ENCODE data around the gene CDK12. TPM values are rescaled to one million over a fixed set of nuclear protein-coding genes. Genes with fewer than 3 reads are reported as not detected.

CDK12 gene
- polyA plus RNA-seq, 1 of the 3 experiments (the other 2 are of a cell fraction), result 11.6 TPM

GRCh38 chr17:39540611-39541010, 79.3 kb downstream of the CDK12 start:
- no peaks in the 10 kb centered on the region for H3K4me1 ChIP-seq (ENCODE audit: control insufficient read depth in 1 of 2, insufficient read depth in 2 of 2, low read depth in 1 of 2, low read length in 1 of 2)
- no peak overlapping the region for H3K9ac ChIP-seq
- H3K27me3 ChIP-seq (ENCODE audit: insufficient read depth), result no peaks in the 10 kb centered on the region
- peaks cover 0 to 1% of the 10 kb centered on the region in 2 experiments for H3K36me3 ChIP-seq (replicated peaks in 1 of 2; ENCODE audit: control insufficient read depth in 1 of 2, insufficient read depth in 2 of 2, low read length in 1 of 2)
- no peak overlapping the region for H3K4me3 ChIP-seq (ENCODE audit: low read depth in 2 of 2, low read length in 1 of 2)
- H2AFZ ChIP-seq (ENCODE audit: low read depth), result no peak overlapping the region
- POLR2A ChIA-PET, result no interaction called here
- TF ChIP-seq GATA2 (CRISPR knock-in tag; IDR thresholded peaks at IDR 0.05) (no peak), EZH2phosphoT487 (IDR thresholded peaks at IDR 0.05; ENCODE audit: borderline replicate concordance, low read depth) (no peak), RAD21 (IDR thresholded peaks at IDR 0.05; ENCODE audit: low read length) (no peak)
- TF ChIP-seq, protein P1, sequence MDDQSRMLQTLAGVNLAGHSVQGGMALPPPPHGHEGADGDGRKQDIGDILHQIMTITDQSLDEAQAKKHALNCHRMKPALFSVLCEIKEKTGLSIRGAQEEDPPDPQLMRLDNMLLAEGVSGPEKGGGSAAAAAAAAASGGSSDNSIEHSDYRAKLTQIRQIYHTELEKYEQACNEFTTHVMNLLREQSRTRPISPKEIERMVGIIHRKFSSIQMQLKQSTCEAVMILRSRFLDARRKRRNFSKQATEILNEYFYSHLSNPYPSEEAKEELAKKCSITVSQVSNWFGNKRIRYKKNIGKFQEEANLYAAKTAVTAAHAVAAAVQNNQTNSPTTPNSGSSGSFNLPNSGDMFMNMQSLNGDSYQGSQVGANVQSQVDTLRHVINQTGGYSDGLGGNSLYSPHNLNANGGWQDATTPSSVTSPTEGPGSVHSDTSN (IDR thresholded peaks at IDR 0.05), result no peak
- no peaks in the 10 kb centered on the region for H3K79me2 ChIP-seq (ENCODE audit: insufficient read depth)
- CTCF ChIA-PET, result interaction anchor here (0.9 to 4.0 kb wide), 7 partner anchors 8 to 82 kb away, joined by 3 to 15 read pairs (median 7); no protein-coding TSS in a partner anchor
- no peaks in the 10 kb centered on the region for H3F3A ChIP-seq (replicated peaks; ENCODE audit: insufficient read depth)
- H3K9me3 ChIP-seq, result no peaks in the 10 kb centered on the region
- H3K4me2 ChIP-seq, result no peak overlapping the region
- no peaks in the 10 kb centered on the region for H4K20me1 ChIP-seq (ENCODE audit: insufficient read depth)
- DNase-seq, result no peak
- H3K27ac ChIP-seq (ENCODE audit: low read depth in 2 of 2, low read length in 1 of 2), result no peak overlapping the region
- WGBS (ENCODE audit: low lambda C conversion rate), result 98% methylated on average over 9 of the region's 9 CpGs
- no peaks in the 10 kb centered on the region for H3K9me2 ChIP-seq

DNA sequence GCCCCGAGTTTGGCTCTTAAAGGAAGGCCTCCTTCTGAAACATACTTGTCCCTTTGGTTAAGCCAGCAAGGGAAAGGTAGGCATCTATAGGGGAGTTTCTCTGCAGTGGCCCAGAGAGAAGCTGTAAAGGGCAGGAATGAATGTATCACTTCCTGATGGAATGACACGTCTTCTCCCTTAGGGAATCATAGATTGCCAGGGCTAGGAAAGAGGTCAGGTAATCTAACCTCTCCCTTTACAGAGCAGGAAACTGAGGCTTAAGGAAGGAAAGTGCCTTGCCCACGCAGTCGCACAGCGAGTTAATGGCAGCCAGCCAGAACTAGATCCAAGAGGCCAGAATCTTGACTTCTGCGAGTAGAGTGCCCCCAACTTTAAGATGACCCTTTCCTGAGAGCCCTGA, 80.4 kb downstream of the CDK12 start:
- 77% methylated on average over 6 of the region's 6 CpGs for WGBS (ENCODE audit: low lambda C conversion rate)
- H4K20me1 ChIP-seq (ENCODE audit: insufficient read depth), result no peaks in the 10 kb centered on the region
- H3K4me2 ChIP-seq, result no peak overlapping the region
- H3K4me3 ChIP-seq (ENCODE audit: low read depth in 2 of 2, low read length in 1 of 2), result no peak overlapping the region
- H3K9me3 ChIP-seq, result no peaks in the 10 kb centered on the region
- no peak overlapping the region for H3K9ac ChIP-seq
- H3K27me3 ChIP-seq (ENCODE audit: insufficient read depth), result no peaks in the 10 kb centered on the region
- H3K79me2 ChIP-seq (ENCODE audit: insufficient read depth), result no peaks in the 10 kb centered on the region
- DNase-seq, result no peak
- ChIA-PET POLR2A (no interaction called here), CTCF (interaction anchor here (2.1 to 4.0 kb wide), 3 partner anchors 7 to 81 kb away, joined by 7 to 15 read pairs (median 14); no protein-coding TSS in a partner anchor)
- no peaks in the 10 kb centered on the region for H3K9me2 ChIP-seq
- H3K36me3 ChIP-seq (replicated peaks in 1 of 2; ENCODE audit: control insufficient read depth in 1 of 2, insufficient read depth in 2 of 2, low read length in 1 of 2), result no peaks in the 10 kb centered on the region
- TF ChIP-seq, protein P2, sequence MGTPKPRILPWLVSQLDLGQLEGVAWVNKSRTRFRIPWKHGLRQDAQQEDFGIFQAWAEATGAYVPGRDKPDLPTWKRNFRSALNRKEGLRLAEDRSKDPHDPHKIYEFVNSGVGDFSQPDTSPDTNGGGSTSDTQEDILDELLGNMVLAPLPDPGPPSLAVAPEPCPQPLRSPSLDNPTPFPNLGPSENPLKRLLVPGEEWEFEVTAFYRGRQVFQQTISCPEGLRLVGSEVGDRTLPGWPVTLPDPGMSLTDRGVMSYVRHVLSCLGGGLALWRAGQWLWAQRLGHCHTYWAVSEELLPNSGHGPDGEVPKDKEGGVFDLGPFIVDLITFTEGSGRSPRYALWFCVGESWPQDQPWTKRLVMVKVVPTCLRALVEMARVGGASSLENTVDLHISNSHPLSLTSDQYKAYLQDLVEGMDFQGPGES (IDR thresholded peaks at IDR 0.05; ENCODE audit: low read depth, low read length), result no peak
- no peak for TF ChIP-seq JUND (IDR thresholded peaks at IDR 0.05)
- no peak for TF ChIP-seq POLR2AphosphoS5 (IDR thresholded peaks at IDR 0.05; ENCODE audit: low read depth, low read length)
- TF ChIP-seq, protein P3, sequence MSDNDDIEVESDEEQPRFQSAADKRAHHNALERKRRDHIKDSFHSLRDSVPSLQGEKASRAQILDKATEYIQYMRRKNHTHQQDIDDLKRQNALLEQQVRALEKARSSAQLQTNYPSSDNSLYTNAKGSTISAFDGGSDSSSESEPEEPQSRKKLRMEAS (IDR thresholded peaks at IDR 0.05; ENCODE audit: low read depth), result no peak
- TF ChIP-seq YY1 (IDR thresholded peaks at IDR 0.05; ENCODE audit: low read depth), result no peak
- TF ChIP-seq, protein P4, sequence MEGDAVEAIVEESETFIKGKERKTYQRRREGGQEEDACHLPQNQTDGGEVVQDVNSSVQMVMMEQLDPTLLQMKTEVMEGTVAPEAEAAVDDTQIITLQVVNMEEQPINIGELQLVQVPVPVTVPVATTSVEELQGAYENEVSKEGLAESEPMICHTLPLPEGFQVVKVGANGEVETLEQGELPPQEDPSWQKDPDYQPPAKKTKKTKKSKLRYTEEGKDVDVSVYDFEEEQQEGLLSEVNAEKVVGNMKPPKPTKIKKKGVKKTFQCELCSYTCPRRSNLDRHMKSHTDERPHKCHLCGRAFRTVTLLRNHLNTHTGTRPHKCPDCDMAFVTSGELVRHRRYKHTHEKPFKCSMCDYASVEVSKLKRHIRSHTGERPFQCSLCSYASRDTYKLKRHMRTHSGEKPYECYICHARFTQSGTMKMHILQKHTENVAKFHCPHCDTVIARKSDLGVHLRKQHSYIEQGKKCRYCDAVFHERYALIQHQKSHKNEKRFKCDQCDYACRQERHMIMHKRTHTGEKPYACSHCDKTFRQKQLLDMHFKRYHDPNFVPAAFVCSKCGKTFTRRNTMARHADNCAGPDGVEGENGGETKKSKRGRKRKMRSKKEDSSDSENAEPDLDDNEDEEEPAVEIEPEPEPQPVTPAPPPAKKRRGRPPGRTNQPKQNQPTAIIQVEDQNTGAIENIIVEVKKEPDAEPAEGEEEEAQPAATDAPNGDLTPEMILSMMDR (IDR thresholded peaks at IDR 0.05), result no peak
- TF ChIP-seq TAF1 (IDR thresholded peaks at IDR 0.05; ENCODE audit: borderline replicate concordance, low read depth, low read length), result no peak
- TF ChIP-seq MEF2A (IDR thresholded peaks at IDR 0.05; ENCODE audit: borderline replicate concordance, low read depth), result no peak
- TF ChIP-seq SIN3A (IDR thresholded peaks at IDR 0.05; ENCODE audit: borderline replicate concordance, low read depth, low read length), result no peak
- TF ChIP-seq, protein P5, sequence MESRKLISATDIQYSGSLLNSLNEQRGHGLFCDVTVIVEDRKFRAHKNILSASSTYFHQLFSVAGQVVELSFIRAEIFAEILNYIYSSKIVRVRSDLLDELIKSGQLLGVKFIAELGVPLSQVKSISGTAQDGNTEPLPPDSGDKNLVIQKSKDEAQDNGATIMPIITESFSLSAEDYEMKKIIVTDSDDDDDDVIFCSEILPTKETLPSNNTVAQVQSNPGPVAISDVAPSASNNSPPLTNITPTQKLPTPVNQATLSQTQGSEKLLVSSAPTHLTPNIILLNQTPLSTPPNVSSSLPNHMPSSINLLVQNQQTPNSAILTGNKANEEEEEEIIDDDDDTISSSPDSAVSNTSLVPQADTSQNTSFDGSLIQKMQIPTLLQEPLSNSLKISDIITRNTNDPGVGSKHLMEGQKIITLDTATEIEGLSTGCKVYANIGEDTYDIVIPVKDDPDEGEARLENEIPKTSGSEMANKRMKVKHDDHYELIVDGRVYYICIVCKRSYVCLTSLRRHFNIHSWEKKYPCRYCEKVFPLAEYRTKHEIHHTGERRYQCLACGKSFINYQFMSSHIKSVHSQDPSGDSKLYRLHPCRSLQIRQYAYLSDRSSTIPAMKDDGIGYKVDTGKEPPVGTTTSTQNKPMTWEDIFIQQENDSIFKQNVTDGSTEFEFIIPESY (IDR thresholded peaks at IDR 0.05; ENCODE audit: borderline replicate concordance, low read depth), result no peak
- no peak for TF ChIP-seq FOSL2 (IDR thresholded peaks at IDR 0.05; ENCODE audit: borderline replicate concordance, low read depth)
- no peak for TF ChIP-seq NRF1 (IDR thresholded peaks at IDR 0.05; ENCODE audit: low read depth, low read length)
- no peak for TF ChIP-seq USF2 (IDR thresholded peaks at IDR 0.05; ENCODE audit: borderline replicate concordance, low read depth, low read length)
- no peak for TF ChIP-seq TCF12 (IDR thresholded peaks at IDR 0.05)
- TF ChIP-seq ELF1 (IDR thresholded peaks at IDR 0.05), result no peak
- TF ChIP-seq TEAD4 (IDR thresholded peaks at IDR 0.05; ENCODE audit: borderline replicate concordance, insufficient read depth), result no peak
- TF ChIP-seq RFX5 (IDR thresholded peaks at IDR 0.05; ENCODE audit: low read length), result no peak
- no peaks in the 10 kb centered on the region for H3K4me1 ChIP-seq (ENCODE audit: control insufficient read depth in 1 of 2, insufficient read depth in 2 of 2, low read depth in 1 of 2, low read length in 1 of 2)
- no peak overlapping the region for H3K27ac ChIP-seq (ENCODE audit: low read depth in 2 of 2, low read length in 1 of 2)
- no peak overlapping the region for H2AFZ ChIP-seq (ENCODE audit: low read depth)
- no peaks in the 10 kb centered on the region for H3F3A ChIP-seq (replicated peaks; ENCODE audit: insufficient read depth)

Measured in SK-N-SH (cell line).